HG03565 (cell line): ENCODE measurements around the gene NUB1.

Source experiments
- ATAC-seq: cut with Tn5 transposase; IDR thresholded peaks from one replicate; pipeline ENCODE4 v1.9.1; 2021; ENCODE audit warnings: mild to moderate bottlenecking, moderate library complexity; ENCODE audit not compliant: unreplicated experiment

Gene NUB1

GRCh38 chr7:151376218-151376902 lies 34.7 kb downstream of the NUB1 start:
- no peak for ATAC-seq

- no peak for ATAC-seq
These were observed 35.8 kb downstream of the NUB1 start for GRCh38 chr7:151377406-151377805.

GRCh38 chr7:151378011-151378410 lies 36.4 kb downstream of the NUB1 start:
- ATAC-seq: no peak

- ATAC-seq: no peak
These were observed 37.0 kb downstream of the NUB1 start for GRCh38 chr7:151378496-151379192.

- no peak for ATAC-seq
These were observed 37.5 kb downstream of the NUB1 start for GRCh38 chr7:151379193-151379520.

- ATAC-seq: no peak
These were observed 38.1 kb downstream of the NUB1 start for GRCh38 chr7:151379534-151380198.

- ATAC-seq: no peak
These were observed 38.8 kb downstream of the NUB1 start for GRCh38 chr7:151380199-151381097.

- ATAC-seq: no peak
These were observed 39.4 kb downstream of the NUB1 start for GRCh38 chr7:151381098-151381347.

- no peak for ATAC-seq
These were observed 39.9 kb downstream of the NUB1 start for GRCh38 chr7:151381348-151382078.

- ATAC-seq: no peak
These were observed 40.7 kb downstream of the NUB1 start for GRCh38 chr7:151382079-151382885.

- ATAC-seq: no peak
These were observed 42.2 kb downstream of the NUB1 start for GRCh38 chr7:151383638-151384351.

GRCh38 chr7:151384352-151384697 lies 42.7 kb downstream of the NUB1 start:
- ATAC-seq: no peak

GRCh38 chr7:151384776-151385625 lies 43.4 kb downstream of the NUB1 start:
- ATAC-seq: no peak

GRCh38 chr7:151385626-151386300 lies 44.2 kb downstream of the NUB1 start:
- no peak for ATAC-seq

GRCh38 chr7:151386301-151387160 lies 44.9 kb downstream of the NUB1 start:
- ATAC-seq: no peak

- no peak for ATAC-seq
These were observed 45.8 kb downstream of the NUB1 start for GRCh38 chr7:151387161-151388006.
